Measurements from ENCODE around the gene PSENEN. TPM values are rescaled to one million over a fixed set of nuclear protein-coding genes. Genes with fewer than 3 reads are reported as not detected.

The PSENEN gene
- total and polyA plus RNA-seq, 2 experiments from 2014 or later = 20.6 to 175 TPM

- H3K4me2 ChIP-seq = no peak overlapping the region
- DNase-seq (ENCODE audit: low spot score) (no peak), ATAC-seq (no peak)
- H3K27ac ChIP-seq (ENCODE audit: low read depth) = no peak overlapping the region
- peaks cover 13% of the 10 kb centered on the region for H3K4me1 ChIP-seq (ENCODE audit: insufficient read depth)
- peaks cover 31% of the 10 kb centered on the region for H3K27me3 Mint-ChIP-seq (ENCODE audit: insufficient read depth, low read depth, poor library complexity)
- H3K9me2 ChIP-seq (ENCODE audit: insufficient read depth) = no peaks in the 10 kb centered on the region
- H3K9me3 Mint-ChIP-seq = no peaks in the 10 kb centered on the region; the same call in 2 of the 3 replicates
- H3K79me2 ChIP-seq (replicated peaks; ENCODE audit: insufficient read depth) = peaks cover 21% of the 10 kb centered on the region
- H3K4me3 ChIP-seq = no peak overlapping the region
- H3K4me1 Mint-ChIP-seq = peaks cover 16% of the 10 kb centered on the region
- no peak overlapping the region for H3K4me3 Mint-ChIP-seq
- peaks cover 11% of the 10 kb centered on the region for H4K20me1 ChIP-seq (replicated peaks; ENCODE audit: insufficient read depth)
- no peak overlapping the region for H3K27ac Mint-ChIP-seq
- no peak overlapping the region for H2AFZ ChIP-seq
- H3F3A ChIP-seq (replicated peaks; ENCODE audit: low read depth) = peaks cover 10% of the 10 kb centered on the region; the same call in 1 of the 2 replicates
- peaks cover 16% of the 10 kb centered on the region; the same call in 1 of the 2 replicates for H3K36me3 ChIP-seq (ENCODE audit: insufficient read depth)
- no peaks in the 10 kb centered on the region for H3K27me3 ChIP-seq (ENCODE audit: insufficient read depth)
- H3K36me3 Mint-ChIP-seq (ENCODE audit: low read depth) = peaks cover 50% of the 10 kb centered on the region
- TF ChIP-seq POLR2AphosphoS5 (IDR thresholded peaks at IDR 0.05; ENCODE audit: low read depth) (no peak), EZH2phosphoT487 (IDR thresholded peaks at IDR 0.05; ENCODE audit: unreplicated experiment) (no peak), ZNF114 (CRISPR knock-in tag; IDR thresholded peaks at IDR 0.05) (no peak), CTCF (conservative IDR thresholded peaks at IDR 0.05; ENCODE audit: low read depth in 2 of 2) (no peak), ETS1 (IDR thresholded peaks at IDR 0.05) (no peak), CREB1 (CRISPR knock-in tag; IDR thresholded peaks at IDR 0.05; ENCODE audit: low read depth) (no peak), NANOG (IDR thresholded peaks at IDR 0.05; ENCODE audit: borderline replicate concordance) (no peak), REST (IDR thresholded peaks at IDR 0.05; ENCODE audit: unreplicated experiment) (no peak), ZNF331 (CRISPR knock-in tag; IDR thresholded peaks at IDR 0.05; ENCODE audit: low read depth) (no peak), ZNF462 (CRISPR knock-in tag; IDR thresholded peaks at IDR 0.05) (no peak)
Observed at GRCh38 chr19:35720648-35721047, 24.8 kb upstream of the PSENEN start.

Measured in GM23338 (cell line).